B cell (primary cell): ENCODE results near the gene TEX101.

Source experiments
- CTCF ChIP-seq: fragments of 200-600 bp; IDR thresholded peaks from one replicate; pipeline ENCODE4 v1.8.0; 2022; ENCODE audit warnings: antibody characterized with exemption, mild to moderate bottlenecking
- EZH2 ChIP-seq: IDR thresholded peaks from 2 replicates; pipeline ENCODE4 v1.6.1; 2012; ENCODE audit warnings: borderline replicate concordance, low read depth, mild to moderate bottlenecking, moderate library complexity, low read length; ENCODE audit not compliant: insufficient read depth, poor library complexity, severe bottlenecking

- TF ChIP-seq CTCF (no peak), EZH2 (no peak)
These were observed 33.8 kb upstream of the TEX101 start for GRCh38 chr19:43380771-43381386.
